GM21717 (cell line): ENCODE measurements around the gene CNIH3.

Source experiments
- ATAC-seq: cut with Tn5 transposase; IDR thresholded peaks from one replicate; pipeline ENCODE4 v1.9.1; 2021; ENCODE audit warnings: mild to moderate bottlenecking, moderate library complexity; ENCODE audit not compliant: unreplicated experiment

The CNIH3 gene

DNA sequence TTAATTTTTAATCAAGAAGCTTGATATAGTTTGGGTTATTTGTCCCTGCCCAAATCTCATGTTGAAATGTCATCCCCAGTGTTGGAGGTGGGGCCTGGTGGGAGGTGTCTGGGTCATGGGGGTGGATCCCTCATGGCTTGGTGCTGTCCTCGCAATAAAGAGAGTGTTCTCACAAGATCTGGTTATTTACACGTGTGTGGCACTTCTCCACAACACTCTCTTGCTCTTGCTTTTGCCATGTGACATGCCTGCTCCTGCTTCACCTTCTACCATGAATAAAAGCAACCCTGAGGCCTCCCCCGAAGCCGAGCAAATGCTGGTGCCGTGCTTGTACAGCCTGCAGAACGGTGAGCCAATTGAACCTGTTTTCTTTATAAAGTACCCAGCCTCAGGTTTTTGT lies 2.6 kb upstream of the CNIH3 start:
- ATAC-seq: no peak

DNA sequence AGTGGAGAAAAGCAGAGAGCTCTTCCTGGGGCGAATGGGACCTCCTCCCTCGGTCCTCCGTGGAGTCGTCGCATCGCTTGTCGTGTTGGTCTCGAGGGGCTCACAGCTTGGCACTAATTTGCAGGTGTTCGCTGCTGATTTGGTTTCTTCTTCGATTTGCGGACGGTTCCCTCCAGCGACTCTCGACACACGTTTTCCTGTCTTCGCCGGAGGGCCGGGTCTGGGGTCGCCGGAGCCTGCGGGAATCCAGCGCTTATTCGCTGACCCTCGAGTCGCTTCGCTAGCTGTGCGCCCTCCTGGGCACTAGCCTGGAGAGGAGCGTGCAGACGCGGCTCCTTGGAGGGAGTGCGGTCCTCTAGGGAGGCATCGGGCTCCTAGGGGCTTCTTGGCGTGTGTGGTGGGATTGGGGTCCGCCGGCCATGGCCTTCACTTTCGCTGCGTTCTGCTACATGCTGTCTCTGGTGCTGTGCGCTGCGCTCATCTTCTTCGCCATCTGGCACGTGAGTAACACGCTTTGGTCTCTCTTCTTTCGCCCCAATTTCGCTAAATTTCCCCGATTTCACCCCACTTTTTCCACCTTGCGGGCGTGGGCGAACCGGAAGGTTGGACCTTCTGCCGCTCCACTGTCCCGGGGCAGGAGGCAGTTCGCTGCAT lies 766 bp downstream of the CNIH3 start:
- ATAC-seq: no peak

DNA sequence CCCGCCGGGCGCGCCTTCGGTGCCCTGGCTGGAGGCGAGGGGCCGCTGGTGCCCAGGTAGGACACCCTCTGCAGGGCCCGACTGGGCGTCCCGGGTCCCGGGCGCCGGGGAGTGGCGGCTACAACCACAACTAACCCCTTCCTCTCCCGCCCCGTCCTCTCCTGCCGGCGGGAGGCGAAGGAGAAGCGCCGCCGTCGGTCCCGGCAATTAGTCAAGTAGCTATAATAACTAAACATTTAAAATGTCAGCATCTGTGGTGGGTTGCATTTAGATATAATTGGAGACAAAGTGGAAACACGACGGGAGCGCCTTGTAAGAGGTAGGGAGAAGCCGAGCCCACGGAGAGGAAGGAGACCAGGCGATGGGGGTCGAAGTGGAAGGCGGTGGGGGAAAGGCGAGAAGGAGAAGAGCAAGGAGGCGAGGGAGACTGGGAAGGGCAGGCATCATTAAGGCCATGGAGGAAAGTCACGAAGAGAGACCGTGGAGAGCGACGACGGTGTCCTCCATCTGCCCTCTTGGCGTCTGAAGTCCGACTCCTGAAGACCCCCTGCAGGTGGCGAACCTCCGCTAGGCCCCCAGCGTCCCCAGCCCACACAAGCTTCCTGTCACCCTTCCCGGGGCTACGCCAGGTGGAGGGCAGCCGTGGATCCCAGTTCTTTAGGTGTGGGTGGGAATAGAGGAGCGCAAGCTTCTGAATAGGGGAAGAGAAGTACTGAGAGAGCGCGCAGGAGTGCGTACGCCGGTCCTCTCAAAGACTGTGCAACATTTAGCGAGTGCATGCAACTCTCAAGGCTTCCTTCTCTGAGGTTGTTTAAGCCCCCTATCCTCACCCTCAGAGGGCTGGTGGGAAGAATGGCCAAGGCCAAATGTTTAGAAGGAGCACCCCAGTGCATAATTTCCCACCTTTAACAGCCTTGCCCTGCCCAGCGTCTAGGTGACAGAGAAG lies 1.6 kb downstream of the CNIH3 start:
- ATAC-seq: no peak

DNA sequence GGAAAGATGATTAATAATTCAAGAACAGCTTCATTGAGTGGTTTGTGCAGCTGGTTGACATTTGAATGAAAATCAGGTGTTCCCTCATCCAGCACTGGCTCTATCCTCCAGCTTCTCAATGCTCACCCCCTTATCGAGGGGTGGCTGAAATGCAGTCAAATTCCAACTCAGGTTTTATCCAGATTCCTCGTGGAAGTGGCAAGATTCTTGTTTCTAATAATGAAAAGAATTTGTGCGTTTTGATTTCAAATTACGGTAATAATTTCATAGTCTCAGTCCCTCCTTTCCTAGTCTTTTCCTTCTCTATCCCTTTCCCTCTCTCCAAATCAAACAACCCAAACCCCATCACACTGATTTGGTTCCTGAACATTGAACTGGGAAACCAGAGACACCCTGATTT lies 3.1 kb downstream of the CNIH3 start:
- ATAC-seq: no peak

DNA sequence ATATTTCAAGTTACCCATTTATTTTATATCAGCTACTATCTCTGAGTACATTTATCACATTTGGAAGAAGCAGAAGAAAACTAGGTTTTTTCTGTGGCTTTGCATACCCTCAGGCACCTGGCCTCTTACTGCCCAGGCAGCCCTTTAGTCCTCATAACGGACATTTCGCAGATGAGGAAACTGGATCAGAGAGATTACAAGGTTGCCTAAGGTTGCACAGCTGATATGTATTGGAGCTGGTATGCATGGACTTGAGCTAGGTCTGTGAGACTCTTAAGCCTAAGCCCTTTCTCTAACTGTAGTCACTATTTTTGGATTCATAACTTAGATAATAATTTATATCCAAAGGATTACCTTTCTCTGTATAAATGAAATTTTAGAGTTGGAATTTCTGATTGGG lies 4.0 kb downstream of the CNIH3 start:
- no peak for ATAC-seq

DNA sequence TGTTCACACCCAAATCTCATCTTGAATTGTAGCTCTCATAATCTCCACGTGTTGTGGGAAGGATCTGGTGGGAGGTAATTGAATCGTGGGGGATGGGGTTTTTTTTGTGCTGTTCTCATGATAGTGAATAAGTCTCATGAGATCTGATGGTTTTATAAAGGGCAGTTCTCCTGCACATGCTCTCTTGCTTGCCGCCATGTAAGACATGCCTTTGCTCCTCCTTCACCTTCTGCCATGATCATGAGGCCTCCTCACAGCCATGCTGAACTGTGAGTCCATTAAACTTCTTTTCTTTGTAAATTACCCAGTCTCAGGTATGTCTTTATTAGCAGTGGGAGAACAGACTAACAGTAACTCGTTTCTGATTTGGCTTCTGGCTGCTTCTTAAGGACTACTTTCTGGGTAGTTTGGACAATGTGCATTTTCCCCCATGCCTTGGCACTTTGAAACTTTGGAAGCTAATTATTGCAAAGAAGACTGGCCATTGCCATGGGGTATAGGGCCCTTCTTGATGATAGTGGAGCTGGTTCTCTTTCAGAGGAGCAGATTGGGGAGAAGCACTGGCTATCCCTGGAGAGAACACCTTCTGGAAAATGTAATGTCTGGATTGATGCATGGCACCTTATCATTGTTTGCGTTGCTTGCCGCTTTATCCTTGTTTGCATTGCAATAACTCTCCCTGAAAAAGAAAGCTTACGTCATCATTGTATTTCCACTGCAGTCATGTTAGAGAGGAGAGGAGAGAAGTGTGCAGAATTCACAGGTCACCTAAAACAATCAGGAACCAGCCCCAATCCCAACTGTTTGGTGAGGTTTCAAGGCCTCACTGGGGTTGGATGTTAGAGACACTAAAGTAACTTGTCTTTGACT lies 5.9 kb downstream of the CNIH3 start:
- no peak for ATAC-seq

DNA sequence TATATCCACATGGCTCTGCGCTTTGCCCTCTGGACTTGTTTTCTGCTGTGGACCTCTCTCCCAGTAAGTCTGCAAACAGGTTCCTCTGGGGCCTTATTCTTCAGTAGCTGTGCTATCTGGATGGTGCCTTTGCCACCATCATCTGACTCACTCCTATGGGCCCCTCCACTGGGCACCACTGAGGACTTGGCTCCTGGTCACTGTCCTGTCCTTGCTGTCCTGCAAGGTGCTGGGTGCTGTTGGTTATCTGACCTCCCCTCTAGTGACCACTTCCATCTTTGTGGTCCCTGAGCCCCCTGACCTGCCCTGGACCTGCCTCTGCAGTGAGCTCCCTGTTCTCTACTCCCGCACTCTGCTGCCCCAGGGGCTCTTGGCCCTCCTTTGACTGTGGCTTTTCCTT lies 6.7 kb downstream of the CNIH3 start:
- ATAC-seq: no peak

DNA sequence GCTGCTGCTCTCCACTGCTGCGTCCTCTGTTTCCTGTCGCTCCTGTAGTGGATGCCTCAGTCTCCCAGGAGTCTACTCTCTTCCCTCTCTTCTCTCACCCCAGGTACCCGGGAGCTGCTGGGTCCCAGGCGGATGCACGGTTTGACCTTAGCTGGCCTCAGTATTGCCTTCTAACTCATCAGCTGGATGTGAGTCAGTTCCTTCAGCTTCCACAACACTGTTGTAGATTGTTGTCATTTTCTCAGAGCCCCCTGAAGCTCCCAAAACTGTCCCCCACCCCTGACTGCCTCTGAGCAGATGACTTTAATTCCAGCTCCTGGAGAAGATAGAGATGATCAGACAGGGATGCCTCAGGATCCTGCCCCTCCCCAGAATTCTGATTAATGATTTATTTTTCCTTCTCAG lies 7.2 kb downstream of the CNIH3 start:
- no peak for ATAC-seq

DNA sequence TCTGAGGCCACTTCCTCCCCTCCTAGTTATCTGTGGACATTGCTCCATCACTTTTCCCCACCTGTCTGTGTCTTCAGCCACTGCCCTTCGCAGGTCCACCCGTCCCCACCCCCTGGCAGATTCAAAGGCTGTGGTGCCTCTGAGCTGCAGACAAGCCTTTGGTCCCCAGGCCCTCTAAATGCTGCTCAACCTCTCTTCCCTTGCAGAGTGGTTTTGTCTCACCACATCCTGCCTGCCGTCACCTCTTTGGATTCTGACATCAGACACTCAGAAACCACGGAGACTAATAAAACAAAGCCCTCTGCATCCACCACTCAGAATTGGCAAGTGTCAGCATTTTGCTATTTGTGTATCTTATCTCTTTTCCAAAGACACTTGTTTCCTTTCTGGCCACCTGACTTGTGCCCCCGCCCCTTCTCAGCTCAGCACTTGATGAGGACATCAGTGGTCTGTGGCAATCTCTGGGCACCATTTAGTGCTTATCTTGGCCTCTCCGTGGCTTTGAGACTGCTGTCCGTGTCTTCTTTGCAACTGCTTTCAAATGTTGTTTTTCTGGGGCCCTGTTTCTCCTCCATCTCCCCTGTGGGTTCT lies 7.7 kb downstream of the CNIH3 start:
- ATAC-seq: peak; percentile 79

DNA sequence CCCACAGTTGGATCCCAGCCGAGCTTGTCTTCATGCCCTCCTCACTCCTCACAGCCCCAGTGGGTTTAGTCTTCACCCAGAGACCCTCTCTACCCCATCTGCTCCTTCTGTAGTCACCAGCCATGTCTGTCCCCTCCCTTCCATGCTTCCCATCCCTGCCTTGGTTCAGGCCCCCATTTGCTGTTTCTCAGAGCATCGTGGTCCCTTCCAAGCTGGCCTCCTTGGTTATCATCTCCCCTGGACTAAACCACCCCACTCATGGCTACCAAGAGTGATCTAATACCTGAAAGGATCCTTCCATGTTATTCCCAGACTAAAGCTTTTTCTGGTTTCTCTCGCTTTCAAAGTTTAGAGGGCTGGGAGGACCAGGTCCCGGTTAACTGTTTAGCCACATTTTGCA lies 8.3 kb downstream of the CNIH3 start:
- ATAC-seq: no peak

DNA sequence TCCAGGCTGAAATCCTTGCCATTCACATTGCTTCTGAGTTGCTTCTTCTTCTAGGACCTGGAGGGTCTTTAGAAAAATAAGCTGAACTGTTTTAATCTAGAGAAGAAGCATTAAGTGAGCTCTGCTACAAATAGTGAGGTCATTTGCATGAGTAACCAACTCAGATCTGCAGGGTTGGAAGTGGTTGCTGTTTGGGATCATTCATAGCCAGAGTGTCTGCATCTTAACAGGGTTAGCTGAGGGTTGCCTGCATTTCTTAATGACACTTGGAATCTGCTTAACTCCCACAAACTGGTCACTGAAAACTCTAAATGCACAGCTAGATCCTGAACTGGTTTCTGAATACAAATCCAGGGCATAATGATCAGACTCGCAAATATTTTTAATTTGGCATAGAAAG lies 9.9 kb downstream of the CNIH3 start:
- no peak for ATAC-seq

DNA sequence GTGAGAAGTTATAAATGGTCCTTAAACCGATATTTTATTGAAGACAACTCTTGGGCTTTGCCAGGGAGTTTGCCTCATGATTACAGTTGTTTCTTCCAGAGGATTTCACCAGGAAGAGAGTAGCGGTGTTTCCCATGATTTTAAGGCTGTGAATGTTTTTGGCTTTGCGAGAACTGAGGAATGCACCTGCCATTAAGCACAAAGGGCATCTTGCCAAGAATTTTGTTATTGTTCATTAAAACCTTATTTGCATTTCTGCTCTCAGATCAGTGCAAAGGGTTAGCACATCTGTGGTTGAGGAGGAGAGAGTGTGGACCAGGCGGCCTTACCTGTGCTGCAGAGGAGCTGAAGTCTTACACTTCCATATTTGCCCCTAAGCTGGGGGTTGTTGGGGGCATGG lies 13.8 kb downstream of the CNIH3 start:
- ATAC-seq: no peak

DNA sequence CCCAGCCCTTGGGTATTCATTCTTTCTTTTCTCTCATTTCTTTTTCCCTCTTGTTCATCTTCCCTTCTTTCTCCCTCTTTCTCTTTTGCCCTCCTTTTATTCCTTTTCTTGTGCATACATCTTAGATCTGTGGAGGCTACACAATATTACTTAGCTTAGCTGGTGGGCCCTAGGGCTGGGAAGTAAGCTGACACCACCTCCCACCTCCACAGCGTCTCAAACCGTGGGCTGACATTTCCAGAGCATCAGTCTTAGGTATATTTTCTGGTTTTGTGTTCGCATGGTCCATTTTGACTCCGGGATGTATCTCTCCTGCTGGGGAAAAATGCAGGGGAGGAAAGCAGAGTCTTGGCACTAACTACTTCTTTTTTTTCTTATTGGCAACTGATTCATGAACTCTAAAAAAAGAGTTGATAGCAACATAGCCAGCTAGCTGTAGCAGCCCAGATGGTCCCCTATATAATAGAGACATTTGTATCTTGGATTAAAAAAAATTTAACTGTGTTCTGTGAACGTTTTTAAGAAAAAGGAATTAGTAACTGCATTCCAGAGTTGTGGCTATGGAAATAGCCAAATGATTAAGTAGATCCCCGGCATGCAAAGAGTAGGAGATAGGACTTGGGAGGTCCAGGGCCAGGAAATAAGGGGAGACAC lies 15.5 kb downstream of the CNIH3 start:
- no peak for ATAC-seq

DNA sequence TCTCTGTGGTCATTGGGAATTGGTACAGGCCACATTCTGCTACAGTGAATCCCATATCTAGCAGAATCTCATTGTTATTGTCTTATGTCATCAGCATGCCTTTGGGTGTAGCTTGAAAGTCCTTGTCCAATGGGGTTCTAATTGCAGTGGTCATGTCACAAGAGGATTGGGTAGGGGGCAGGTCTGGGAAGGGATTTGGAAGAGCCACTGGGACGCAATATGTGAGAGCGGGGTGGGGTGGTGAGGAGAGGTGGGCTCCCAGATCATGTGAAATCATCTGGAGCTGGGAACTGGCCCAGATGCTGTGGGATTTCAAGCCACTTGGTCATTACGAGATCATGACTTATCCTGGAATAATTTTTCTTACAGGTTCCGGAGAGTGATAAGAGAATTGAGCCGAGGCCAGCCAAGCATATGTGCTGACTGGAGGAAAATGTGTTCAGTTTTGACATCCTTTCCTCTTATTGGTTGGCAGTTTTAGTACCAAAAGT lies 16.3 kb downstream of the CNIH3 start:
- no peak for ATAC-seq

DNA sequence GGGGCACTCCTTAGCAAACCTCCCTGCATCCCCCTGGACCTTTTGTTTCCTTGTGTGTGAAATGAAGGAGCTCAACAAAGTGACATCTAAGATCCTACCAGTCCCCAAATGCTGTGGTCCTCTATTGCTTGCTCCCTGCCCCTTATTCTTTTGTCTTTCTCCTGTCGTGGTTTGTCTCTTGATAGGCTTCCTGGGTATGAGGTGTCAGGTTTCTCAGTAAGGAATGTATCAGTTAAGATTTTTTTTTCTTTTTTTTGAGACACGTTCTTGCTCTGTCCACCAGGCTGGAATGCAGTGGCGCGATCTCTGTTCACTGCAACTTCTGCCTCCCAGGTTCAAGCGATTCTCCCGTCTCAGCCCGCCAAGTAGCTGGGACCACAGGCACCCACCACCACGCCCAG lies 16.8 kb downstream of the CNIH3 start:
- no peak for ATAC-seq

DNA sequence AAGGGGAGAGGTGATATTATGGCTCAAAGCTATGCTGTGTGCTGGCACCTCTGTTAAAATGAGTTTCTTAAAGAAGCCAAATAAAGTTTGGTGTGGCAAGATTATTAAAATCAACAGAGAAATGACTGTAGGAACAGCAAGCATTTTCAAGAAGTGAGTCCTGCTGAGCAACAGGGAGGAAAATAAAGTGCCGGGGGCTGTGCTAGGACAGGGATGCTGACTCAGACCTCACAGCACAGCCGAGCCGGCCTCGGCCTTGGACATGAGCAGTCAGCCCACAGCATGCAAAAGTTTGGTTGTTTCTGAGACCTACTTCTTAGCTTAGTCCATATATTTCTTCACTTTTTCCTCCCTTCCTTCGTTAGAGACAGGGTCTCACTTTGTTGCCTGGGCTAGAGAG lies 19.2 kb downstream of the CNIH3 start:
- ATAC-seq: no peak

DNA sequence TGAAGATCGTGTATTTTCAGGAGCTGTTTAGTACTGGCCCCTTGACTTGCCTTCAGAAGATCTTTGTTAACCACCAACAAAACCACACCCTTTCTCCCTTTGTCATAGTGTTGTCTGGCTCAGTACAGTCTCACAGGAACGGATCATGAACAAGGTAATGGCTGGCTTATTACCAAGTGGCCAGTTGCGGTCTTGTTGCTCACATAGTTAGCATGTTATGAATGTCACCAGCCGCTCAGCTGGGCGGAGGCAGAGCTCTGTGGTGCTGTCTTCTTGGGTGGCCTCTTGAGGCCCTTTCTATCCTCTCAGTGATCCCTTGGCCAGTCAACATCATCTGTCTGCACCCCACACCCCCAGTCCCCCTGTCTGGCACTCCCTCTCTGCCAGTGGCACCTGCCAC lies 21.4 kb downstream of the CNIH3 start:
- no peak for ATAC-seq

DNA sequence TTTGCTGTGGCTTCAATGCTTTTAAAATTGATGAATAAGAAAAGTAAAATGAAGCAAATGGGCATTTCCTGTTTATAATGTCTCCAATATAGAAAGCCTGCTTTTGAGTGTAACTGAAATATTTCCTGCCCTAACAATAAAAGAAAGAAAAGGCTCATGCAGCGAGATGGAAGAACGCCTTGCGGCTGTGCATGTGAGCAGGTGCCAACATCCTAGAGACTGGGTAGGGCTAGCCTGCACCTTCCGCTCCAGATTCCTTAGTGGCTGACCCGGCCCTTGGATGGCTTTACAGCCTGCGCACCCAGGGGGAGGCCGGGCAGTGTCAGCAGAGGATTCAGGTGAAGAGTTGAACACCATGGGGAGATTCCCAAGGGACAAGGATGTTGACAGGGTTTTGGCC lies 21.8 kb downstream of the CNIH3 start:
- no peak for ATAC-seq

DNA sequence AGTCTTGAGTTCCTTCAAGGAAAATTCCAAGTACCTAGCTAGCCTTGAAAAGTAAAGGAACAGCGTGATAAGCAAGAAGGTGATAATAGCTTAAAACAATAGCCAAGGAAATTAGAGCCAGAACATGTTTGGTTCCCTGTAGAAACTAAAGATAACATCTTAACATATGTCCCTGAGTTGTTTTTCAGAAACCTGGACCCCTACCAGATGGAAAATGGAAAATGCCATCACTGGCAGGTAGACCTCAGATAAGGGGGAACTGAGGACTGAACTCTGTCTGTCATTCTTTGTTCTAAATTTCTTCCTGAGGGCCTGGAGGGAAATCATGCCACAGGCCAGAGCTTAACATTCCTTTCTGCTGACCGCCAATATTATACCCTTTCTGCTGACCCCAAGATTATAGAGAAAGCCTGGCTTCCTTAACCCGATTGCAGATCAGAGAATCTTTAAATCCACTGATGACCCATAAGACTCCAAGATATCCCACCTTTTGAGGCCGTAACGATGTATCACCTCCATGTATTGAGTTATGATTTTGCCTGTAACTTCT lies 23.4 kb downstream of the CNIH3 start:
- ATAC-seq: no peak

DNA sequence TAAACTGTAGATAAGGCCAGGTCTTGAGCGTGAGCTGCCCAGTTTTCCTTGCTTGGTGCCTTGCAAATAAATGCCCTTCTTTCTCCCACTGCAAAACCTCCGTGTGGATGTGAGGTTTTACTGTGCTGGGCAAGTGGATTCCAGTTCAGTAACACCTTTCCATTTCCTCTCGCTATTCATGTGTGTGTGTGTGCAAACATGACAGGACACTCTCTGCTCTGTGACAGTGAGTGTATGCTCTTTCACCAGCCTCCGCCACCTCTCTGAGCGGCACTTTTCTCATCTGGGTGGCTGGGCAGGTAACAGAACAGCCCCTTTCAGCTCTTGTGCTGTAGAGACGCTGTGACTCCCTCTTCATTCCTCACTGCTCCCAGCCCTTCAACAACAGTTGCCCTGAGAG lies 23.9 kb downstream of the CNIH3 start:
- ATAC-seq: no peak
